Kidney (tissue), 14 donors: ENCODE data around the gene MINDY4B. TPM values are rescaled to one million over a fixed set of nuclear protein-coding genes. Genes with fewer than 3 reads are reported as not detected.

Source experiments
- DNase-seq, 5 donors: peaks; one replicate each; pipeline ENCODE4 v3.0.0-alpha.2; 2013 to 2020
- FAIRE-seq: peaks from 2 replicates; lab custom pipeline; 2012; peaks lifted over from hg19 to GRCh38; lab: Jason Lieb, UNC
- H3K27ac ChIP-seq, 2 donors: one replicate each; pipeline ENCODE4 v1.7.0; 2013; ENCODE audit warnings: low read depth in 2 of 2, low read length in 2 of 2, inconsistent platforms in 1 of 2
- H3K27me3 ChIP-seq: one replicate; pipeline ENCODE4 v1.7.1; 2013; ENCODE audit warnings: low read length, inconsistent platforms; ENCODE audit not compliant: control insufficient read depth, insufficient read depth
- H3K36me3 ChIP-seq, 3 donors: one replicate each; pipeline versions ENCODE4 v1.7.0 to v1.7.1; 2013; ENCODE audit warnings: low read length in 3 of 3, control low read depth in 1 of 3, inconsistent platforms in 1 of 3; ENCODE audit not compliant: insufficient read depth in 3 of 3, control insufficient read depth in 2 of 3
- H3K4me1 ChIP-seq, 3 donors: one replicate each; pipeline versions ENCODE4 v1.7.0 to v1.7.1; 2013; ENCODE audit warnings: low read length in 3 of 3, inconsistent platforms in 1 of 3, low read depth in 1 of 3; ENCODE audit not compliant: control insufficient read depth in 2 of 3, insufficient read depth in 2 of 3
- H3K4me3 ChIP-seq, 3 donors: one replicate each; pipeline versions ENCODE4 v1.7.0 to v1.8.1; 2013; ENCODE audit warnings: low read length in 3 of 3, control low read depth in 1 of 3, inconsistent platforms in 1 of 3
- H3K9ac ChIP-seq, 3 donors: one replicate each; pipeline versions ENCODE4 v1.7.0 to v1.7.1; 2013; ENCODE audit warnings: low read length in 3 of 3, control low read depth in 1 of 3, inconsistent platforms in 1 of 3
- H3K9me3 ChIP-seq, 3 donors: one replicate each; pipeline versions ENCODE4 v1.7.0 to v1.7.1; 2013; ENCODE audit warnings: low read length in 3 of 3, control low read depth in 1 of 3, inconsistent platforms in 1 of 3; ENCODE audit not compliant: control insufficient read depth in 2 of 3, insufficient read depth in 1 of 3
- intact Hi-C: fragments of 100-400 bp; cut with DNase I; formaldehyde crosslinking; loops from one replicate; pipeline ENCODE4 v1.11.1; 2022
- polyA plus RNA-seq: library from polyadenylated mRNA; stranded (reverse); fragments of 350-450 nt; fragmentation: Illumina TruSeq; extraction: RNeasy Lipid Tissue Mini Kit (QIAGEN cat#74804); gene quantifications from one replicate; pipeline ENCODE4 v1.2.3, GENCODE V29; 2014; ENCODE audit warnings: low read depth, low replicate concordance; ENCODE audit not compliant: insufficient read depth
- total RNA-seq: library from RNA; stranded (reverse); fragmentation: NEBNext Ultra II Directional; extraction: Animal tissue kit (Norgen Biotek cat#: 25700); gene quantifications from one replicate; pipeline ENCODE4 v1.2.1, GENCODE V29; 2021
- TF ChIP-seq, protein P1 (sequence below): IDR thresholded peaks from 3 replicates; pipeline ENCODE4 v1.5.1; 2012; ENCODE audit warnings: mild to moderate bottlenecking, moderate library complexity, borderline replicate concordance; ENCODE audit not compliant: insufficient read depth; ENCODE audit errors: extremely low read depth
- donor health status: control.
- donor health status: control.
- donor health status: control.
- donor health status: control.
- donor health status: control.
- donor health status: DM: yes; HTN: yes; CAD: no.
- donor health status: Normal renal cell carcinoma (clear cell type).

MINDY4B gene
- total and polyA plus RNA-seq, 2 donors from 2014 or later = not detected

DNA sequence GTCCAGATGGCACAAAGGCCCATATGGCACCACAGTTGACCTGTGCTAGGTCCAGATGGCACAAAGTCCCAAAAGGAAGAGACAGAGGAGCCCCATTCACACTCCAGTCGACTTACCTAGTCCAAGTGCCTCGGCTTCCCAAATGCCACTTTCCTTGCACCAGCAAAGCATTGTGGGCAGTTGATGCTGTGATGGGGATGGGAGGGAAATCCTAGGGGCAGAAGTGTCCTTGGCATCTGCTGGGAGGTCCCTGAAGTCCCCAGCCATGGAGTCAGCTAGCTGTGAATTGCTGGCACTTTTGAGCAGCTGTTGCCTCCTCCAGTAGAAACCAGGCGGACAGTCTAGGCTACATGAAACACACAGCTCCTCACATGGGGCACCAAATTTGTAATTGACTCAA is 82.0 kb downstream of the MINDY4B start:
- H3K4me3 ChIP-seq = no peak overlapping the region
- FAIRE-seq (no peak), DNase-seq (no peak)
- no peaks in the 10 kb centered on the region for H3K9me3 ChIP-seq
- no peak overlapping the region for H3K9ac ChIP-seq
- TF ChIP-seq, protein P1, sequence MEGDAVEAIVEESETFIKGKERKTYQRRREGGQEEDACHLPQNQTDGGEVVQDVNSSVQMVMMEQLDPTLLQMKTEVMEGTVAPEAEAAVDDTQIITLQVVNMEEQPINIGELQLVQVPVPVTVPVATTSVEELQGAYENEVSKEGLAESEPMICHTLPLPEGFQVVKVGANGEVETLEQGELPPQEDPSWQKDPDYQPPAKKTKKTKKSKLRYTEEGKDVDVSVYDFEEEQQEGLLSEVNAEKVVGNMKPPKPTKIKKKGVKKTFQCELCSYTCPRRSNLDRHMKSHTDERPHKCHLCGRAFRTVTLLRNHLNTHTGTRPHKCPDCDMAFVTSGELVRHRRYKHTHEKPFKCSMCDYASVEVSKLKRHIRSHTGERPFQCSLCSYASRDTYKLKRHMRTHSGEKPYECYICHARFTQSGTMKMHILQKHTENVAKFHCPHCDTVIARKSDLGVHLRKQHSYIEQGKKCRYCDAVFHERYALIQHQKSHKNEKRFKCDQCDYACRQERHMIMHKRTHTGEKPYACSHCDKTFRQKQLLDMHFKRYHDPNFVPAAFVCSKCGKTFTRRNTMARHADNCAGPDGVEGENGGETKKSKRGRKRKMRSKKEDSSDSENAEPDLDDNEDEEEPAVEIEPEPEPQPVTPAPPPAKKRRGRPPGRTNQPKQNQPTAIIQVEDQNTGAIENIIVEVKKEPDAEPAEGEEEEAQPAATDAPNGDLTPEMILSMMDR = no peak
- no peaks in the 10 kb centered on the region for H3K27me3 ChIP-seq
- intact Hi-C loops = no loop called here
- no peak overlapping the region for H3K27ac ChIP-seq
- H3K36me3 ChIP-seq = no peaks in the 10 kb centered on the region
- H3K4me1 ChIP-seq = no peaks in the 10 kb centered on the region

- FAIRE-seq (no peak), DNase-seq (no peak)
- no peak overlapping the region for H3K9ac ChIP-seq
- no peaks in the 10 kb centered on the region for H3K4me1 ChIP-seq
- H3K9me3 ChIP-seq = no peaks in the 10 kb centered on the region
- H3K27ac ChIP-seq = no peak overlapping the region
- no peaks in the 10 kb centered on the region for H3K27me3 ChIP-seq
- H3K36me3 ChIP-seq = no peaks in the 10 kb centered on the region
- intact Hi-C loops = no loop called here
- H3K4me3 ChIP-seq = no peak overlapping the region
- TF ChIP-seq, protein P1 = no peak
Observed at GRCh38 chr3:150822636-150823035, 82.6 kb downstream of the MINDY4B start.

Other genes with a start within 250 kb of the MINDY4B start
- 0.19 TPM for gene ERICH6, start 201.5 kb downstream of the MINDY4B start, total RNA-seq
- gene ERICH6, start 201.5 kb downstream of the MINDY4B start, polyA plus RNA-seq = not detected
- gene SIAH2, start 142.3 kb downstream of the MINDY4B start, total RNA-seq = 24.6 TPM
- gene SIAH2, start 142.3 kb downstream of the MINDY4B start, polyA plus RNA-seq = 16.9 TPM
- gene CLRN1, start 67.3 kb upstream of the MINDY4B start, total RNA-seq = not detected
- gene CLRN1, start 67.3 kb upstream of the MINDY4B start, polyA plus RNA-seq = not detected
- 0.82 TPM for gene MED12L, start 180.2 kb upstream of the MINDY4B start, total RNA-seq
- 0.13 TPM for gene MED12L, start 180.2 kb upstream of the MINDY4B start, polyA plus RNA-seq